ENCODE results near the gene WDSUB1. TPM values are rescaled to one million over a fixed set of nuclear protein-coding genes. Genes with fewer than 3 reads are reported as not detected.

WDSUB1 gene
- total RNA-seq, 1 experiment from 2014 or later, result 6.9 TPM

DNA sequence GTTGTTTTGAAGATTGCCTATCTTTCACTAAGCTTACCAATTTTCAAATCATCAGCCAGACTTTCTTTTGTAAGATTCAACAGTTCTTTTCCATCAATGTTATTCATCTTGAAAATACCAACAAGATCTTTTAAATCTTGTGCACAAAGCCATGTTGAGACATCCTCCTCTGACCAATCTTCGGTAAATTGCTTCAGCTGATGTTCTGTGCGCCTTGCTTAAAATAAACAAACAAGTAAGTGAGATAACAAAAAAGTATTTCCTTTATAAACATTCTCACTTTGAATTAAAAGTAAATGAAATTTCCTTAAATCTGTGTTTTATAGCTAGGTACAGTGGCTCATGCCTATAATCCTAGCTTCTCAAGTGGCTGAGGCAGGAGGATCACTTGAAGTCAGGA is 30.3 kb downstream of the WDSUB1 start:
- no peaks in the 10 kb centered on the region for H3K27me3 ChIP-seq (ENCODE audit: insufficient read depth, low read depth)
- ChIA-PET POLR2A (ENCODE audit: unreplicated experiment) (no interaction called here), CTCF (no interaction called here)
- H3K4me1 ChIP-seq (replicated peaks; ENCODE audit: insufficient read depth), result no peaks in the 10 kb centered on the region
- no peaks in the 10 kb centered on the region for H3K79me2 ChIP-seq (ENCODE audit: low read depth)
- H3K9me2 ChIP-seq (ENCODE audit: insufficient read depth), result no peaks in the 10 kb centered on the region
- no peak overlapping the region for H3K4me3 ChIP-seq
- no peak for TF ChIP-seq EZH2 (IDR thresholded peaks at IDR 0.05; ENCODE audit: low read depth)
- TF ChIP-seq, protein P1, sequence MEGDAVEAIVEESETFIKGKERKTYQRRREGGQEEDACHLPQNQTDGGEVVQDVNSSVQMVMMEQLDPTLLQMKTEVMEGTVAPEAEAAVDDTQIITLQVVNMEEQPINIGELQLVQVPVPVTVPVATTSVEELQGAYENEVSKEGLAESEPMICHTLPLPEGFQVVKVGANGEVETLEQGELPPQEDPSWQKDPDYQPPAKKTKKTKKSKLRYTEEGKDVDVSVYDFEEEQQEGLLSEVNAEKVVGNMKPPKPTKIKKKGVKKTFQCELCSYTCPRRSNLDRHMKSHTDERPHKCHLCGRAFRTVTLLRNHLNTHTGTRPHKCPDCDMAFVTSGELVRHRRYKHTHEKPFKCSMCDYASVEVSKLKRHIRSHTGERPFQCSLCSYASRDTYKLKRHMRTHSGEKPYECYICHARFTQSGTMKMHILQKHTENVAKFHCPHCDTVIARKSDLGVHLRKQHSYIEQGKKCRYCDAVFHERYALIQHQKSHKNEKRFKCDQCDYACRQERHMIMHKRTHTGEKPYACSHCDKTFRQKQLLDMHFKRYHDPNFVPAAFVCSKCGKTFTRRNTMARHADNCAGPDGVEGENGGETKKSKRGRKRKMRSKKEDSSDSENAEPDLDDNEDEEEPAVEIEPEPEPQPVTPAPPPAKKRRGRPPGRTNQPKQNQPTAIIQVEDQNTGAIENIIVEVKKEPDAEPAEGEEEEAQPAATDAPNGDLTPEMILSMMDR (conservative IDR thresholded peaks at IDR 0.05), result no peak
- H4K20me1 ChIP-seq (ENCODE audit: insufficient read depth), result no peaks in the 10 kb centered on the region
- H2AFZ ChIP-seq, result no peak overlapping the region
- no peaks in the 10 kb centered on the region for H3K9me3 ChIP-seq (ENCODE audit: insufficient read depth, low read depth)
- BruUV-seq (replicated peaks), result no TSS peak
- H3F3A ChIP-seq (ENCODE audit: insufficient read depth, low read depth), result no peaks in the 10 kb centered on the region
- 0 out of 2 replicates have a peak, but pooled peaks cover 5% of the 10 kb centered on the region for H3K36me3 ChIP-seq (ENCODE audit: low read depth)
- intact Hi-C loops (cut with micrococcal nuclease; ENCODE audit: unreplicated experiment), result no loop called here
- DNase-seq, result no peak
- no peak overlapping the region for H3K27ac ChIP-seq
- H3K4me2 ChIP-seq, result no peak overlapping the region

DNA sequence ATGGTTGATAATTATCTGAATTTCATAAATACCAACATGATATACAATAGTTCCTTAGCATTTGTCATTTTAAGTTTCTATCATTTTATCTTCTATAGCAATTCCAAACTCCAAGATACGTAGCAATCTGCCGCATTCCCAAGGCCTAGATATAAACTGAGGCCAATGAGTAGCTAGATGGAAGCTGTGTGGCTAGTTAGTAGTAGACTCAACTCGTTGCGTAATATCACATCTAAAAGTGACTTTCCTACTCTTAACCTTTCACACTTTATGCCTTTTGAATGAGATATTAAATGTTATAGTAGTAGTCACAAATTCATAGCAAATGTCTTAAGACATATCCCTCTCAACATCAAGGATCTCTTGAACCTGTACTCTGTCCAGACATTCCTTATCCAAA is 33.6 kb downstream of the WDSUB1 start:
- no peaks in the 10 kb centered on the region for H4K20me1 ChIP-seq (ENCODE audit: insufficient read depth)
- H3K79me2 ChIP-seq (ENCODE audit: low read depth), result no peaks in the 10 kb centered on the region
- intact Hi-C loops (cut with micrococcal nuclease; ENCODE audit: unreplicated experiment), result no loop called here
- H3K4me3 ChIP-seq, result no peak overlapping the region
- TF ChIP-seq, protein P1 (conservative IDR thresholded peaks at IDR 0.05), result no peak
- TF ChIP-seq EZH2 (IDR thresholded peaks at IDR 0.05; ENCODE audit: low read depth), result no peak
- H3K36me3 ChIP-seq (ENCODE audit: low read depth), result 0 out of 2 replicates have a peak, but pooled peaks cover 5% of the 10 kb centered on the region
- BruUV-seq (replicated peaks), result no TSS peak
- POLR2A ChIA-PET (ENCODE audit: unreplicated experiment), result no interaction called here
- no peaks in the 10 kb centered on the region for H3K27me3 ChIP-seq (ENCODE audit: insufficient read depth, low read depth)
- no peak for DNase-seq
- H2AFZ ChIP-seq, result no peak overlapping the region
- H3F3A ChIP-seq (ENCODE audit: insufficient read depth, low read depth), result no peaks in the 10 kb centered on the region; the same call in 1 of the 2 replicates
- H3K4me1 ChIP-seq (replicated peaks; ENCODE audit: insufficient read depth), result 0 out of 2 replicates have a peak, but pooled peaks cover 9% of the 10 kb centered on the region
- H3K9me2 ChIP-seq (ENCODE audit: insufficient read depth), result no peaks in the 10 kb centered on the region
- no peak overlapping the region for H3K27ac ChIP-seq
- CTCF ChIA-PET, result no interaction called here
- H3K4me2 ChIP-seq, result no peak overlapping the region
- H3K9me3 ChIP-seq (ENCODE audit: insufficient read depth, low read depth), result no peaks in the 10 kb centered on the region

DNA sequence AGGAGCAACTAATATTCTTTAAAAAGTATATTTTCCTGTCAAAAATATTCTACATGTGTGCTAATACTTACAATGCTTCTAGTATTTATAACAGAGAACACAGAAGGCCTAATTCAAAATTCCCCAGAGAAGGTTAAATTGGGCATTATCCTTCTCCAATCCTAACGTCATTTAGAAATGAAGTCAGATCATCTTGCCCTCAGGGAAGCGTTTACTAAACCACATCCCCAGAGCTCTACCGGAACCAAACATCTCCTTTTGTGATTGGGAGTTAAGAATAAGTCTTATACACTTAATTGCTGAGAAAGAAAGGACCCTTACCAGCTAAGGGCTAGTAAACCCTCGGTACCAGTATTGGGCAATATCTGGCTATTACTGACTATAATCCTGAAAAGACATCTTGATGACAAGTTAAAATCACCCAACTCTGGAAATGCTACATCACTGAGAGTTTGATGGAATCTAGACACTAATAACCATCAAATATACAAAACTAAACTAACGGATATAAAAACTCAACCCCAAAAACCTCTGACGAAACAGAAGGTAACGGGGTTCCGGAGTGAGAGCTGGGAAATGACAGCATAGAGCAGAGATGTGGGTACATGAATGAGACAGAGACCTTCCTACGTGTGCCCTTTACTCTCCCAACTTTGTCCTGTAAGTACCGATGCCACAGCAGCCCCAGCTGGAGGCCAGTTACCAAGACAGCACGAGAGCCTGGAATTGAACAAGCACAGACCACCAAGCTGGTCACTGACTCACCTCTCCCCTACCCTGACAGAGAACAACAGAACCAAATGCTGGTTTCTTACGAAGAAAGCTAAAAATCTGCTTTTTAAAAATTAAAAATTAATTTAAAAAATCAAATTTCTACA is 35.0 kb downstream of the WDSUB1 start:
- BruUV-seq (replicated peaks), result no TSS peak
- no peak for DNase-seq
- Histone ChIP-seq H3K4me1 (replicated peaks; ENCODE audit: insufficient read depth) (0 out of 2 replicates have a peak, but pooled peaks cover 9% of the 10 kb centered on the region), H3K27ac (no peak overlapping the region), H4K20me1 (ENCODE audit: insufficient read depth) (no peaks in the 10 kb centered on the region), H3K9me2 (ENCODE audit: insufficient read depth) (no peaks in the 10 kb centered on the region), H3K4me3 (no peak overlapping the region), H3K4me2 (no peak overlapping the region), H3K9me3 (ENCODE audit: insufficient read depth, low read depth) (no peaks in the 10 kb centered on the region), H3K79me2 (ENCODE audit: low read depth) (no peaks in the 10 kb centered on the region), H3F3A (ENCODE audit: insufficient read depth, low read depth) (no peaks in the 10 kb centered on the region; the same call in 1 of the 2 replicates), H2AFZ (no peak overlapping the region), H3K36me3 (ENCODE audit: low read depth) (0 out of 2 replicates have a peak, but pooled peaks cover 5% of the 10 kb centered on the region), H3K27me3 (ENCODE audit: insufficient read depth, low read depth) (no peaks in the 10 kb centered on the region)
- intact Hi-C loops (cut with micrococcal nuclease; ENCODE audit: unreplicated experiment), result no loop called here
- TF ChIP-seq, protein P1 (conservative IDR thresholded peaks at IDR 0.05), result no peak
- TF ChIP-seq EZH2 (IDR thresholded peaks at IDR 0.05; ENCODE audit: low read depth), result no peak
- POLR2A ChIA-PET (ENCODE audit: unreplicated experiment), result no interaction called here
- CTCF ChIA-PET, result interaction anchor here (0.6 kb wide), 1 partner anchor 46 kb away, joined by 3 read pairs; no protein-coding TSS in a partner anchor

Measured in PC-9 (cell line).